CD4-positive, alpha-beta T cell treated with Interleukin-15 for 1 hour (primary cell): ENCODE measurements around the gene CACNA1H.

ENCODE experiments used
- DNase-seq: peaks from one replicate; pipeline ENCODE4 v3.0.0-alpha.2; 2020

Gene CACNA1H

GRCh38 chr16:1159325-1159972 lies 6.5 kb downstream of the CACNA1H start:
- DNase-seq: no peak

- no peak for DNase-seq
Observed at GRCh38 chr16:1159973-1160772, 7.3 kb downstream of the CACNA1H start.

GRCh38 chr16:1160773-1161348 lies 8.0 kb downstream of the CACNA1H start:
- DNase-seq: no peak

- no peak for DNase-seq
Observed at GRCh38 chr16:1162701-1163566, 10.0 kb downstream of the CACNA1H start.

- no peak for DNase-seq
Observed at GRCh38 chr16:1163567-1164055, 10.7 kb downstream of the CACNA1H start.

GRCh38 chr16:1164382-1164781 lies 11.5 kb downstream of the CACNA1H start:
- no peak for DNase-seq

- no peak for DNase-seq
Observed at GRCh38 chr16:1164975-1165374, 12.1 kb downstream of the CACNA1H start.

GRCh38 chr16:1165511-1165910 lies 12.6 kb downstream of the CACNA1H start:
- DNase-seq: no peak

GRCh38 chr16:1167276-1168107 lies 14.6 kb downstream of the CACNA1H start:
- no peak for DNase-seq

- no peak for DNase-seq
Observed at GRCh38 chr16:1168837-1169236, 15.9 kb downstream of the CACNA1H start.

GRCh38 chr16:1169285-1170075 lies 16.6 kb downstream of the CACNA1H start:
- no peak for DNase-seq

- no peak for DNase-seq
Observed at GRCh38 chr16:1170076-1170418, 17.1 kb downstream of the CACNA1H start.

- no peak for DNase-seq
Observed at GRCh38 chr16:1171001-1171400, 18.1 kb downstream of the CACNA1H start.

GRCh38 chr16:1171854-1172428 lies 19.0 kb downstream of the CACNA1H start:
- no peak for DNase-seq

GRCh38 chr16:1172651-1173050 lies 19.7 kb downstream of the CACNA1H start:
- DNase-seq: no peak

GRCh38 chr16:1173788-1174451 lies 21.0 kb downstream of the CACNA1H start:
- no peak for DNase-seq

GRCh38 chr16:1174477-1175357 lies 21.8 kb downstream of the CACNA1H start:
- DNase-seq: no peak

- no peak for DNase-seq
Observed at GRCh38 chr16:1175566-1176279, 22.8 kb downstream of the CACNA1H start.
